H1 (cell line): ENCODE measurements around the gene CENPP. TPM values are rescaled to one million over a fixed set of nuclear protein-coding genes. Genes with fewer than 3 reads are reported as not detected.

Experiments
- CTCF ChIA-PET: fragments of 300-600 bp; sonication (Branson Sonifier 250); formaldehyde crosslinking; loops from one replicate; lab custom pipeline; 2021; ENCODE audit not compliant: partially characterized antibody; lab: Charles Lee
- POLR2A ChIA-PET: fragments of 300-600 bp; sonication (Branson Sonifier 250); formaldehyde crosslinking; loops from one replicate; lab custom pipeline; 2021; ENCODE audit warnings: inconsistent platforms; ENCODE audit not compliant: partially characterized antibody; lab: Charles Lee
- DNase-seq, 2 experiments: peaks; one replicate each; pipeline versions ENCODE4 v3.0.0 to v3.0.0-alpha.2; 2010 to 2022; ENCODE audit warnings: low spot score in 2 of 2, low read depth in 1 of 2, mixed read lengths in 1 of 2
- FAIRE-seq: peaks from 2 replicates; lab custom pipeline; 2011; peaks lifted over from hg19 to GRCh38; lab: Jason Lieb, UNC
- H2AFZ ChIP-seq: 2 replicates; pipeline ENCODE4 v1.8.1; 2012; ENCODE audit warnings: low read length, inconsistent platforms
- H2AK5ac ChIP-seq: 2 replicates; pipeline ENCODE4 v1.6.1; 2013; ENCODE audit warnings: low read depth, low read length
- H2BK120ac ChIP-seq: replicated peaks from 2 replicates; pipeline ENCODE3; 2013; ENCODE audit warnings: low read depth, low read length, inconsistent platforms
- H2BK12ac ChIP-seq: 2 replicates; pipeline ENCODE4 v1.6.1; 2013; ENCODE audit warnings: low read depth, low read length
- H2BK15ac ChIP-seq: 2 replicates; pipeline ENCODE4 v1.6.1; 2013; ENCODE audit warnings: low read length
- H2BK20ac ChIP-seq: 2 replicates; pipeline ENCODE4 v1.6.1; 2013; ENCODE audit warnings: low read length
- H2BK5ac ChIP-seq: 2 replicates; pipeline ENCODE4 v1.6.1; 2013; ENCODE audit warnings: low read depth, low read length
- H3K14ac ChIP-seq: 2 replicates; pipeline ENCODE4 v1.6.1; 2013; ENCODE audit warnings: inconsistent platforms; ENCODE audit not compliant: insufficient read length
- H3K18ac ChIP-seq: 2 replicates; pipeline ENCODE4 v1.6.1; 2013; ENCODE audit warnings: low read length; ENCODE audit errors: extremely low read depth
- H3K23ac ChIP-seq: 2 replicates; pipeline ENCODE4 v1.6.1; 2013; ENCODE audit warnings: inconsistent platforms; ENCODE audit not compliant: insufficient read length
- H3K23me2 ChIP-seq: 2 replicates; pipeline ENCODE4 v1.6.1; 2013; ENCODE audit warnings: low read depth, low read length
- H3K27ac ChIP-seq: 2 replicates; pipeline ENCODE4 v1.6.1; 2011; ENCODE audit warnings: low read depth, low read length, inconsistent platforms
- H3K27me3 ChIP-seq, 4 experiments: replicated peaks in 1 of 4; 1 replicate in 1 of 4; 2 replicates in 3 of 4; pipeline versions ENCODE4 v1.6.1 to v1.8.1; 2011 to 2013; ENCODE audit warnings: low read length in 3 of 4, mild to moderate bottlenecking in 3 of 4, inconsistent platforms in 2 of 4, mixed read lengths in 2 of 4, moderate library complexity in 1 of 4; ENCODE audit not compliant: control insufficient read depth in 3 of 4, insufficient read depth in 3 of 4; ENCODE audit errors: extremely low read depth in 1 of 4
- H3K36me3 ChIP-seq, 4 experiments: 2 replicates each; pipeline versions ENCODE4 v1.6.1 to v1.8.1; 2011 to 2013; ENCODE audit warnings: mild to moderate bottlenecking in 4 of 4, low read length in 3 of 4, moderate library complexity in 2 of 4, control low read depth in 1 of 4, inconsistent platforms in 1 of 4; ENCODE audit not compliant: insufficient read depth in 4 of 4, control insufficient read depth in 2 of 4
- H3K4ac ChIP-seq: replicated peaks from 2 replicates; pipeline ENCODE3; 2013; ENCODE audit warnings: low read length, low read depth, mixed read lengths, inconsistent platforms; ENCODE audit not compliant: insufficient read length
- H3K4me1 ChIP-seq, 4 experiments: replicated peaks in 1 of 4; 1 replicate in 1 of 4; 2 replicates in 3 of 4; pipeline versions ENCODE4 v1.6.1 to v1.8.1; 2011 to 2013; ENCODE audit warnings: low read length in 3 of 4, inconsistent platforms in 2 of 4, mixed read lengths in 1 of 4; ENCODE audit not compliant: insufficient read depth in 4 of 4, control insufficient read depth in 3 of 4
- H3K4me2 ChIP-seq, 2 experiments: 2 replicates each; pipeline versions ENCODE4 v1.6.1 to v1.8.1; 2011 to 2013; ENCODE audit warnings: low read depth in 2 of 2, low read length in 2 of 2, control low read depth in 1 of 2, inconsistent platforms in 1 of 2, mild to moderate bottlenecking in 1 of 2; ENCODE audit not compliant: insufficient read depth in 1 of 2
- H3K4me3 ChIP-seq, 4 experiments: fragments of 200-600, 300-600 bp in 1 of 4; sonication (generic), shearing (Covaris generic), sonication (Bioruptor Twin) in 1 of 4; 2 replicates each; pipeline versions ENCODE4 v1.5.1 to v1.8.1; 2011 to 2016; ENCODE audit warnings: low read length in 4 of 4, low read depth in 3 of 4, control low read depth in 2 of 4, inconsistent platforms in 2 of 4, mild to moderate bottlenecking in 2 of 4, mixed read lengths in 1 of 4, moderate library complexity in 1 of 4; ENCODE audit not compliant: insufficient read depth in 2 of 4; ENCODE audit errors: extremely low read depth in 1 of 4
- H3K56ac ChIP-seq: replicated peaks from 2 replicates; pipeline ENCODE3; 2013; ENCODE audit warnings: low read depth, mild to moderate bottlenecking, mixed read lengths, low read length, inconsistent platforms; ENCODE audit not compliant: insufficient read length
- H3K79me1 ChIP-seq: 2 replicates; pipeline ENCODE4 v1.6.1; 2013; ENCODE audit warnings: low read depth, low read length, control low read depth
- H3K79me2 ChIP-seq, 2 experiments: 2 replicates each; pipeline versions ENCODE4 v1.6.1 to v1.8.1; 2012 to 2013; ENCODE audit warnings: low read length in 2 of 2, mild to moderate bottlenecking in 2 of 2, inconsistent platforms in 1 of 2; ENCODE audit not compliant: insufficient read depth in 2 of 2, control insufficient read depth in 1 of 2
- H3K9ac ChIP-seq, 4 experiments: replicated peaks in 1 of 4; 1 replicate in 1 of 4; 2 replicates in 3 of 4; pipeline versions ENCODE4 v1.6.1 to v1.8.1; 2011 to 2013; ENCODE audit warnings: low read depth in 3 of 4, low read length in 3 of 4, control low read depth in 2 of 4, mild to moderate bottlenecking in 2 of 4, moderate library complexity in 2 of 4, inconsistent platforms in 1 of 4; ENCODE audit errors: extremely low read depth in 1 of 4
- H3K9me3 ChIP-seq, 2 experiments: 2 replicates each; pipeline versions ENCODE4 v1.6.1 to v1.8.1; 2012 to 2013; ENCODE audit warnings: mild to moderate bottlenecking in 2 of 2, moderate library complexity in 2 of 2, control low read depth in 1 of 2, inconsistent platforms in 1 of 2, low read depth in 1 of 2, low read length in 1 of 2, mixed read lengths in 1 of 2; ENCODE audit not compliant: insufficient read depth in 2 of 2
- H4K20me1 ChIP-seq, 2 experiments: replicated peaks in 1 of 2; 2 replicates each; pipeline versions ENCODE3 to v1.8.1; 2011 to 2013; ENCODE audit warnings: inconsistent platforms in 2 of 2, low read length in 2 of 2, mild to moderate bottlenecking in 1 of 2; ENCODE audit not compliant: insufficient read depth in 2 of 2, control insufficient read depth in 1 of 2
- H4K5ac ChIP-seq: 2 replicates; pipeline ENCODE4 v1.6.1; 2013; ENCODE audit warnings: low read length, low read depth, mixed read lengths, inconsistent platforms; ENCODE audit not compliant: insufficient read length
- H4K8ac ChIP-seq: 2 replicates; pipeline ENCODE4 v1.8.0; 2013; ENCODE audit warnings: mild to moderate bottlenecking, moderate library complexity, low read length, inconsistent platforms; ENCODE audit not compliant: insufficient read depth; ENCODE audit errors: extremely low read depth
- H4K91ac ChIP-seq: replicated peaks from 2 replicates; pipeline ENCODE3; 2013; ENCODE audit warnings: low read length, mixed read lengths, inconsistent platforms; ENCODE audit not compliant: insufficient read length
- BACH1 ChIP-seq: IDR thresholded peaks from 2 replicates; pipeline ENCODE4 v1.6.1; 2012; ENCODE audit warnings: low read length, improper control_type of control experiment
- BRCA1 ChIP-seq: IDR thresholded peaks from 2 replicates; pipeline ENCODE4 v1.6.1; 2012; ENCODE audit warnings: low read depth, low read length, improper control_type of control experiment
- CHD2 ChIP-seq: IDR thresholded peaks from 2 replicates; pipeline ENCODE4 v1.6.1; 2012; ENCODE audit warnings: low read length, improper control_type of control experiment
- HDAC6 ChIP-seq: IDR thresholded peaks from one replicate; pipeline ENCODE4 v1.7.1; 2012; ENCODE audit warnings: low read depth, mild to moderate bottlenecking, inconsistent platforms, low read length, moderate library complexity
- JUND ChIP-seq: IDR thresholded peaks from 2 replicates; pipeline ENCODE4 v1.6.1; 2011; ENCODE audit warnings: mild to moderate bottlenecking, improper control_type of control experiment, low read length
- KDM4A ChIP-seq: IDR thresholded peaks from one replicate; pipeline ENCODE4 v1.7.1; 2012; ENCODE audit warnings: low read depth, mild to moderate bottlenecking, moderate library complexity, low read length, inconsistent platforms; ENCODE audit not compliant: severe bottlenecking
- KDM5A ChIP-seq: fragments of 200-600 bp; IDR thresholded peaks from 2 replicates; pipeline ENCODE4 v1.7.1; 2012; ENCODE audit warnings: mild to moderate bottlenecking, low read length, inconsistent platforms, mixed read lengths
- NRF1 ChIP-seq: IDR thresholded peaks from 2 replicates; pipeline ENCODE4 v1.6.1; 2011; ENCODE audit warnings: mild to moderate bottlenecking, low read depth, low read length, improper control_type of control experiment
- RXRA ChIP-seq: IDR thresholded peaks from 2 replicates; pipeline ENCODE4 v1.6.1; 2011; ENCODE audit warnings: low read depth, mild to moderate bottlenecking, low read length, moderate library complexity; ENCODE audit not compliant: insufficient read depth
- SIRT6 ChIP-seq: IDR thresholded peaks from one replicate; pipeline ENCODE4 v1.7.1; 2012; ENCODE audit warnings: low read length, inconsistent platforms
- SIX5 ChIP-seq: IDR thresholded peaks from 2 replicates; pipeline ENCODE4 v1.6.1; 2011; ENCODE audit warnings: mild to moderate bottlenecking, low read depth, low read length
- SP1 ChIP-seq: IDR thresholded peaks from 2 replicates; pipeline ENCODE4 v1.6.1; 2011; ENCODE audit warnings: low read depth, low read length
- TAF1 ChIP-seq: IDR thresholded peaks from 2 replicates; pipeline ENCODE4 v1.6.1; 2011; ENCODE audit warnings: mild to moderate bottlenecking, low read depth, low read length
- TEAD4 ChIP-seq: IDR thresholded peaks from 2 replicates; pipeline ENCODE4 v1.6.1; 2012; ENCODE audit warnings: low read depth, low read length, inconsistent platforms, mixed read lengths
- WGBS, 2 experiments: shearing (Covaris generic) in 1 of 2; methylation state at CpG; one replicate each; pipeline versions ENCODE4 v1.1.6 to v1.1.7; 2013 to 2015; ENCODE audit warnings: low lambda C conversion rate in 2 of 2, mixed read lengths in 2 of 2, inconsistent platforms in 1 of 2, low coverage in 1 of 2, missing lambda C conversion rate in 1 of 2; ENCODE audit not compliant: insufficient replicate concordance in 2 of 2, insufficient coverage in 1 of 2, insufficient read length in 1 of 2; ENCODE audit errors: extremely low coverage in 1 of 2, missing lambda C conversion rate in 1 of 2; 5-methylcytosine and 5-hydroxymethylcytosine counted together
- polyA plus RNA-seq, 7 experiments: library from polyadenylated mRNA; depleted of rRNA in 3 of 7; stranded (reverse) in 5 of 7; unstranded in 2 of 7; fragments of >200 nt in 5 of 7; fragments of 200-250 nt in 2 of 7; gene quantifications; 1 replicate in 5 of 7; 2 replicates in 1 of 7; 4 replicates in 1 of 7; pipeline versions ENCODE4 v1.2.1 to v1.2.3, GENCODE V29; 2011 to 2013; ENCODE audit warnings: missing spikeins in 2 of 7, mixed read lengths in 2 of 7
- total RNA-seq: library from RNA; stranded (reverse); fragmentation: NEBNext Ultra II Directional; extraction: Animal tissue kit (Norgen Biotek cat#: 25700); gene quantifications from 2 replicates; pipeline ENCODE4 v1.2.1, GENCODE V29; 2021
- TF ChIP-seq, protein P1 (sequence below): IDR thresholded peaks from 2 replicates; pipeline ENCODE4 v1.6.1; 2011; ENCODE audit warnings: low read length, improper control_type of control experiment

CENPP gene
- total and polyA plus RNA-seq, 2 of the 8 experiments (the other 6 are each of a cell fraction or from before 2014, with no cell fraction given): 2.7 to 10.8 TPM

DNA sequence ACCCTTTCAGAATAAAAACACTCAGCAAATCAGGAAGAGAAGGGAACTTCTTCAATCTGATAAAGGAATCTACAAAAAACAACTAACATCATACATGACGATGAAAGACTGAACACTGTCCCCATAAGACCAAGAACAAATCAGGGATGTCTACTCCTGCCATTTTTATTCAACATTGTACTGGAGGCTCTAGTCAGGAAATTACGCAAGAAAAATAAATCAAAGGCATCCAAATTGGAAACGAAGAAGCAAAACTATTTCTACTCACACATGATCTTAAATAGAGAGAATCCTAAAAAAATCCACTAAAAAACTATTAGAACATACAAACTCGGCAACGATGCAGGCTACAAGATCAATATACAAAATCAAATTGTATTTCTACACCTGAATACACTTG, 301.9 kb downstream of the CENPP start:
- no peak overlapping the region for H2BK5ac ChIP-seq
- no peak overlapping the region for H2BK12ac ChIP-seq
- H2BK20ac ChIP-seq: no peak overlapping the region
- H4K91ac ChIP-seq: no peak overlapping the region
- H2BK120ac ChIP-seq: no peak overlapping the region
- no peak overlapping the region for H3K4ac ChIP-seq
- no peak overlapping the region for H3K14ac ChIP-seq
- no peaks in the 10 kb centered on the region for H3K79me2 ChIP-seq
- H3K4me3 ChIP-seq: no peak overlapping the region
- peaks cover 2 to 9% (median 4%) of the 10 kb centered on the region in 4 experiments; a peak in 3 of 8 replicates for H3K36me3 ChIP-seq
- POLR2A ChIA-PET: interaction anchor here (1.1 kb wide), 1 partner anchor 43 kb away, joined by 3 read pairs; no protein-coding TSS in a partner anchor
- no peaks in the 10 kb centered on the region for H3K4me1 ChIP-seq
- TF ChIP-seq JUND (no peak), KDM5A (no peak), RXRA (no peak), SP1 (no peak), KDM4A (no peak), SIRT6 (no peak), BACH1 (no peak), TEAD4 (no peak), SIX5 (no peak), HDAC6 (no peak), NRF1 (no peak), CHD2 (no peak), BRCA1 (no peak), TAF1 (no peak)
- TF ChIP-seq, protein P1, sequence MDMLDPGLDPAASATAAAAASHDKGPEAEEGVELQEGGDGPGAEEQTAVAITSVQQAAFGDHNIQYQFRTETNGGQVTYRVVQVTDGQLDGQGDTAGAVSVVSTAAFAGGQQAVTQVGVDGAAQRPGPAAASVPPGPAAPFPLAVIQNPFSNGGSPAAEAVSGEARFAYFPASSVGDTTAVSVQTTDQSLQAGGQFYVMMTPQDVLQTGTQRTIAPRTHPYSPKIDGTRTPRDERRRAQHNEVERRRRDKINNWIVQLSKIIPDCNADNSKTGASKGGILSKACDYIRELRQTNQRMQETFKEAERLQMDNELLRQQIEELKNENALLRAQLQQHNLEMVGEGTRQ: no peak
- no peak overlapping the region for H4K8ac ChIP-seq
- no peak overlapping the region for H2BK15ac ChIP-seq
- H3K56ac ChIP-seq: no peak overlapping the region
- no peak overlapping the region for H2AFZ ChIP-seq
- no peaks in the 10 kb centered on the region for H3K9me3 ChIP-seq
- no peaks in the 10 kb centered on the region for H3K79me1 ChIP-seq
- no peak overlapping the region for H4K5ac ChIP-seq
- H2AK5ac ChIP-seq: no peak overlapping the region
- H3K9ac ChIP-seq: no peak overlapping the region
- WGBS, 2 experiments: 88% methylated on average over 5 of the region's 5 CpGs; no CpG with 5 or more reads in 1 of the 2 experiments
- CTCF ChIA-PET: no interaction called here
- no peaks in the 10 kb centered on the region for H3K27me3 ChIP-seq
- H3K4me2 ChIP-seq: no peak overlapping the region
- H3K23ac ChIP-seq: no peak overlapping the region
- no peak for FAIRE-seq
- H3K23me2 ChIP-seq: no peaks in the 10 kb centered on the region
- DNase-seq: no peak
- no peaks in the 10 kb centered on the region for H4K20me1 ChIP-seq
- no peak overlapping the region for H3K27ac ChIP-seq
- no peak overlapping the region for H3K18ac ChIP-seq
